ENCODE measurements around the gene ARRB2.
"Not testable (repeated sequence)": the region's sequence is repeated elsewhere in the genome, so short reads cannot be mapped to it uniquely, and the experiment has no call there.

ARRB2 gene

DNA sequence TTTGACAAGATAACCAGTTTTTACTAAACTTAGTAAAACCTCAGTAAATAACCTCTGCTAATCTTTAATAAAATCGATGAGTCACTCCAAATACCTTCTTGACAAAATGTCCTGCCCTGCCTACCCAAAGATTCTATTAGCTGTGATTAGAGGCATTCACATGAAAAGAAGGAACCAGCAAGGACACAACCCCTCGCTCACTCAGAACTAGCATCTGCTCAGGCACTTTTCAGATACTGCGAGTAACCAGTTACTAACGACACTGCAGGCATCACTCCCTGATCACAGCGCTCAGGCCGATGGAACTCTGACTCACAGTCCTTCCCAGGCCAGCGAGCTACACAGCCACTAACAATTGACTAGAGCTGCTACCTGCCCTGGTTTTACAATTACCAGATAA is 30.8 kb upstream of the ARRB2 start:
- Histone ChIP-seq H3K9ac (ENCODE audit: low read depth, low read length) (no peak overlapping the region), H3K36me3 (ENCODE audit: insufficient read depth, low read length) (peaks cover 31% of the 10 kb centered on the region), H3K4me1 (ENCODE audit: insufficient read depth, low read length) (no peaks in the 10 kb centered on the region), H3K9me3 (ENCODE audit: control insufficient read depth, insufficient read depth, low read length) (no peaks in the 10 kb centered on the region)

DNA sequence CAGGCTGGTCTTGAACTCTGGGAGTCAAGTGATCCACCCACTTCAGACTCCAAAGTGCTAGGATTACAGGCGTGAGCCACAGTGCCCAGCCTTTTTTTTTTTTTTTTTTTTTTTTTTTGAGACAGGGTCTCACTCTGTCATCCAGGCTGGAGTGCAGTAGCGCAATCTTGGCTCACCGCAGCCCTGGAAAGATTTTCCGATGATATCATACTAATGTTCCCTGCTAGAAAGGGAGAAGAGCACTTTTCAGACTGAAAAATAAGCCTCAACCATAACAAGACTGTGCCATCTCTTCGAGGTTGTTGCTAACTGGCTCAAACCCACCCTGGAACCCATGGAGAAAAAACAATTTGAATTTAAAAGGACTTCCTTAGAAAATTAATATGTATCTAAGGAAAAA is 26.7 kb upstream of the ARRB2 start:
- peaks cover 16% of the 10 kb centered on the region; the same call in 1 of the 2 replicates for H3K36me3 ChIP-seq (ENCODE audit: insufficient read depth, low read length)
- H3K9ac ChIP-seq (ENCODE audit: low read depth, low read length); H3K4me1 ChIP-seq (ENCODE audit: insufficient read depth, low read length); H3K9me3 ChIP-seq (ENCODE audit: control insufficient read depth, insufficient read depth, low read length): not testable (repeated sequence)

DNA sequence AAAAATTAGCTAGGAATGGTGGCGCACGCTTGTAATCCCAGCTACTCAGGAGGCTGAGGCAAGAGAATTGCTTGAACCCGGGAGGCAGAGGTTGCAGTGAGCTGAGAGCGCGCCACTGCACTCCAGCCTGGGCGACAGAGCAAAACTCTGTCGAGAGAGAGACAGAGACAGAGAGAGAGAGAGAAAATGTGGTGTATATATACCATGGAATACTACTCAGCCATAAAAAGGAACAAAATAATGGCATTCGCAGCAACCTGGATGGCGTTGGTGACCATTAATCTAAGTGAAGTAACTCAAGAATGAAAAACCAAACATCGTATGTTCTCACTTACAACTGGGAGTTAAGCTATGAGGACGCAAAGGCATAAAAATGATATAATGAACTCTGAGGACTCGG is 20.6 kb upstream of the ARRB2 start:
- H3K9me3 ChIP-seq (ENCODE audit: control insufficient read depth, insufficient read depth, low read length); H3K4me1 ChIP-seq (ENCODE audit: insufficient read depth, low read length); H3K9ac ChIP-seq (ENCODE audit: low read depth, low read length): not testable (repeated sequence)
- H3K36me3 ChIP-seq (ENCODE audit: insufficient read depth, low read length) = peaks cover 11% of the 10 kb centered on the region

DNA sequence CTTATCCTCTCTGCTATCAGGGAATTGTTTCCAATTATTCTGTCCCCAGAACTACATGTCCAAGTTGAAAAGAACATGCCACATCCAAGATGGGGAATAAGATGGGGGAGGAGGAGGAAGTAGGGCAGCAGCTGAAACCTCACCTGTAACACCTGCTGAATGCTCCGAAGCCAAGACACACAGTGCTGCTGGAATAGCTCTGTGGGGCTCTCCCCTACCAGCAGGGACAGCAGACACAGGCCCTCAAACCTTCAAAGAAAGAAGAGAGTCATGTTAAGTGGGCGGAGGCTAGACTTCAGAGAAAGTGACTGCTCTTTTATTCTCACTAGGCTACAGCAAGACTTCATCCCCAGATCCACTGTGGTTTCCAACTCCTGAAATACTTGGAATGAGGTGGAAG is 19.7 kb upstream of the ARRB2 start:
- Histone ChIP-seq H3K9ac (ENCODE audit: low read depth, low read length) (no peak overlapping the region), H3K9me3 (ENCODE audit: control insufficient read depth, insufficient read depth, low read length) (no peaks in the 10 kb centered on the region), H3K4me1 (ENCODE audit: insufficient read depth, low read length) (no peaks in the 10 kb centered on the region), H3K36me3 (ENCODE audit: insufficient read depth, low read length) (peaks cover 11% of the 10 kb centered on the region)

DNA sequence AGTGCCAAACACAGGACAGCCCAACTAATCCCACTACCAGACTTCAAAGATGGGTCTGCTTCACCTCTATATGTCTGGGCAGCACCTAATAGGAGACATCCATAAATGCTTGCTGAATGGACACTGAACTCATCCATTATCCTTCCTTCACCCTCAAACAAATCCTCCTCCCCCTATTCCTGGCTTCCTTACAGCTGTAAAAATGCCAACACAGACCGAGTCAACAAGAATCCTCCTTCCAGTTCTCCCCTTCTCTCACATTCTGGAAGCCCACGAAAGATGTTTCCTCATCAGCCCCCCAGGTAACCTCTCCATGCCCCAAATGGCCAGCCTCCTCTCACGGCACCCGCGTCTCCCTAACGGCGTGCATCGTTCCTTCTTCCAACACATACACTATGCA is 18.7 kb upstream of the ARRB2 start:
- Histone ChIP-seq H3K4me1 (ENCODE audit: insufficient read depth, low read length) (no peaks in the 10 kb centered on the region), H3K9me3 (ENCODE audit: control insufficient read depth, insufficient read depth, low read length) (no peaks in the 10 kb centered on the region), H3K36me3 (ENCODE audit: insufficient read depth, low read length) (peaks cover 9% of the 10 kb centered on the region)

GRCh38 chr17:4693416-4693815 is 17.0 kb upstream of the ARRB2 start:
- Histone ChIP-seq H3K36me3 (ENCODE audit: insufficient read depth, low read length) (peaks cover 12% of the 10 kb centered on the region), H3K9ac (ENCODE audit: low read depth, low read length) (no peak overlapping the region), H3K4me1 (ENCODE audit: insufficient read depth, low read length) (no peaks in the 10 kb centered on the region), H3K9me3 (ENCODE audit: control insufficient read depth, insufficient read depth, low read length) (no peaks in the 10 kb centered on the region)

More for the DNA sequence above, 18.7 kb upstream of the ARRB2 start:
- no peak overlapping the region for H3K9ac ChIP-seq (ENCODE audit: low read depth, low read length)

DNA sequence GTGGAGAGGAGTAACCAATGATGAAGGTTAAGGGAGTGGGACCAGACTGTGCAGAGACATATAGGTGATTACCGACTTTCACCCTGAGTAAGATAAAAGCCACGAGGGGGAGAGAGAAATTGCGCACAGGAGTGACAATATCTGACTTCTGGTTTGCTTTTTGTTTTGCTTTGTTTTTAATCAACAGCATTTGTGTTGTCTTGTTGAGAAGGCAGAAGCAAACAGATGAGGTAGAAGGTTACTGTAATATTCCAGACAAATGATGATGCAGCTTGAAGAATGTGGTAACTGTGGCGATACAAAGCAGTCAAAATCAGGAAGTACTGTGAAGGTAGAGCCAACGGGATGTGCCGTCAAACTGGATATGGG is 14.0 kb upstream of the ARRB2 start:
- no peaks in the 10 kb centered on the region for H3K4me1 ChIP-seq (ENCODE audit: insufficient read depth, low read length)
- no peaks in the 10 kb centered on the region for H3K9me3 ChIP-seq (ENCODE audit: control insufficient read depth, insufficient read depth, low read length)
- no peak overlapping the region for H3K9ac ChIP-seq (ENCODE audit: low read depth, low read length)
- H3K36me3 ChIP-seq (ENCODE audit: insufficient read depth, low read length) = peaks cover 4% of the 10 kb centered on the region; the same call in 1 of the 2 replicates

DNA sequence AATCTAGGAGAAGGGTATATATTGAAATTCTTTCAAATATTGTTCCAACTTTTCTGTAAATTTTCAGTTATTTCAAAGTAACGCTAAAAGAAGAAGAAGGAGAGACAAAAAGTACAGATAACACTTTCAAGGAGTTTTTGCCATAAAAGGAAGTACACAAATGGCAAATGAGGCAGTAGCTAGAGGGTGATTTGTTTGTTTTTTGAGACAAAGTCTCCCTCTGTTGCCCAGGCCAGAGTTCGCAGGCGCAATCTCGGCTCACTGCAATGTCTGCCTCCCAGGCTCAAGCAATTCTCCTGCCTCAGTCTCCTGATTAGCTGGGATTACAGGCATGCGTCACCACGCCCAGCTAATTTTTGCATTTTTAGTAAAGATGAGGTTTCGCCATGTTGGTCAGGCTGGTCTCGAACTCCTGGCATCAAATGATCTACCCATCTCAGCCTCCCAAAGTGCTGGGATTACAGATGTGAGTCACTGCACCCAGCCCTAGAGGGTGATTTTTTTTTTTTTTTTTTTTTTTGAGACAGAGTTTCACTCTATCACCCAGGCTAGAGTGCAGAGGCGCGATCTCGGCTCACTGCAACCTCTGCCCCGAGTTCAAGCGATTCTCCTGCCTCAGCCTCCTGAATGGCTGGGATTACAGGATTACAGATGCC is 10.9 kb upstream of the ARRB2 start:
- H3K4me1 ChIP-seq (ENCODE audit: insufficient read depth, low read length); H3K36me3 ChIP-seq (ENCODE audit: insufficient read depth, low read length); H3K9ac ChIP-seq (ENCODE audit: low read depth, low read length); H3K9me3 ChIP-seq (ENCODE audit: control insufficient read depth, insufficient read depth, low read length): not testable (repeated sequence)

DNA sequence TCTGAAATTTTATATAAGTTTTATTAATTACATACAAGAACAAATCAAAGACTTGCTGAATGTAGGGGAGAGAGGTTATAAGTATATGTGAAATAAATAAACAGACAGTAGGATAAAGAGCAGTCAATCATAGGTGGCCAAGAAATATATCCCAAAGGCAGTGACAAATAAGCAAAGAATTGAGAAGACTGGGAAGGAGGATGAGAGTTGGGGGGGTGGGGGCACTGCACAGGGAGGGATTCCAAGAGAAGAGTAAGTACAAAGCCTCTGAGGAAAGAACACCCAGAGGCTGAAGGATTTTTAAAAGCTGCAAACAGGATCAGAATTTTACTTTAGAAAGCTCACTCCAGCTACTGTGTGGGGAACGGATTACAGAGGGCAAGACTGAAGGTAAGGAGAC is 9.3 kb upstream of the ARRB2 start:
- peaks cover 15% of the 10 kb centered on the region for H3K4me1 ChIP-seq (ENCODE audit: insufficient read depth, low read length)
- H3K36me3 ChIP-seq (ENCODE audit: insufficient read depth, low read length) = peaks cover 4% of the 10 kb centered on the region
- H3K9me3 ChIP-seq (ENCODE audit: control insufficient read depth, insufficient read depth, low read length) = no peaks in the 10 kb centered on the region
- no peak overlapping the region for H3K9ac ChIP-seq (ENCODE audit: low read depth, low read length)

- Histone ChIP-seq H3K36me3 (ENCODE audit: insufficient read depth, low read length) (no peaks in the 10 kb centered on the region; the same call in none of the 2 replicates), H3K9me3 (ENCODE audit: control insufficient read depth, insufficient read depth, low read length) (no peaks in the 10 kb centered on the region), H3K4me1 (ENCODE audit: insufficient read depth, low read length) (peaks cover 18% of the 10 kb centered on the region), H3K9ac (ENCODE audit: low read depth, low read length) (peak overlapping the region; percentile 94)
Measured at GRCh38 chr17:4703330-4703691, 7.1 kb upstream of the ARRB2 start.

- H3K9me3 ChIP-seq (ENCODE audit: control insufficient read depth, insufficient read depth, low read length); H3K36me3 ChIP-seq (ENCODE audit: insufficient read depth, low read length): not testable (repeated sequence)
- H3K9ac ChIP-seq (ENCODE audit: low read depth, low read length) = peak overlapping the region; percentile 94
- H3K4me1 ChIP-seq (ENCODE audit: insufficient read depth, low read length) = peaks cover 18% of the 10 kb centered on the region
Measured at GRCh38 chr17:4704574-4704907, 5.9 kb upstream of the ARRB2 start.

DNA sequence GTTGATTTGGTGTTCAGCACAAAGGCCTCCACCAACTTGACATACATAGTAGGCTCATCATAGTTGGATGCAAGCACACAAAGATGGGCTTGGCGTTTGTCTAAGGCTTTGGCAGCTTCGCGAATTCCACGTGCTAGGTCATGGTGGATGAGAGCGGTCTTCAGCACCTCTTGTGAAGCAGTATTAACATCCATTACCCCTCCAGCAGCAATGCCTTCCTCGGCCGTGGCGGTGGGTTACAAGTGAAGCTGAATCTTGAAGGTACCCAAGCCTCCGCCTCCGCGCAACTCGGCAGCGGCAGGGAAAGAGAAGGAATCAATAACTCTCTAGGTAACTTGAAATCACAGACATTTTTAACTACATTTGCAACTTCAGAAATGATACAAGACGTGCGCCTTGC is 5.4 kb upstream of the ARRB2 start:
- H3K4me1 ChIP-seq (ENCODE audit: insufficient read depth, low read length) = peaks cover 18% of the 10 kb centered on the region

DNA sequence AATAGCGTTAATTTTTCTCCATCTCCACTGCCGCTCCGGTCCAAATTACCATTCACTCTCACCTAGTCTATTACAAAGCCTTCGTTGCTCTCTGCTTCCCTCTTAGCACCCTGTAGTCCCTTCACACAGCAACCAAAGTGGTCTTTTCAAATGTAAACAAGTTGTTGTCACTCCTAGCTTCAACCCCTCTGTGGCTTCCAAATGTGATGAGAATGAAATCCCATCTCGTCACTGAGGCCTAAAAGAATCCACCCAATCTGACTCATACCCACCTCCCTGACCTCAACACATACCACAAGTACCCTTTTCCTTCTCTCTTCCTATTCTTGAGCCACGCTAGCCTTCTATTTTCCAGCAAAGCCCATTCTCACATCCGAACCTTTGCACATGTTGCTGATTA is 4.3 kb upstream of the ARRB2 start:
- Histone ChIP-seq H3K36me3 (ENCODE audit: insufficient read depth, low read length) (no peaks in the 10 kb centered on the region; the same call in 1 of the 2 replicates), H3K9me3 (ENCODE audit: control insufficient read depth, insufficient read depth, low read length) (no peaks in the 10 kb centered on the region), H3K4me1 (ENCODE audit: insufficient read depth, low read length) (peaks cover 18% of the 10 kb centered on the region), H3K9ac (ENCODE audit: low read depth, low read length) (no peak overlapping the region)

More for the DNA sequence above, 5.4 kb upstream of the ARRB2 start:
- no peaks in the 10 kb centered on the region; the same call in 1 of the 2 replicates for H3K36me3 ChIP-seq (ENCODE audit: insufficient read depth, low read length)
- no peaks in the 10 kb centered on the region for H3K9me3 ChIP-seq (ENCODE audit: control insufficient read depth, insufficient read depth, low read length)
- peak overlapping the region; percentile 94; the same call in 1 of the 2 replicates for H3K9ac ChIP-seq (ENCODE audit: low read depth, low read length)

GRCh38 chr17:4708436-4708835 is 2.0 kb upstream of the ARRB2 start:
- Histone ChIP-seq H3K9ac (ENCODE audit: low read depth, low read length) (no peak overlapping the region; the same call in 1 of the 2 replicates), H3K4me1 (ENCODE audit: insufficient read depth, low read length) (peaks cover 12% of the 10 kb centered on the region), H3K9me3 (ENCODE audit: control insufficient read depth, insufficient read depth, low read length) (no peaks in the 10 kb centered on the region), H3K36me3 (ENCODE audit: insufficient read depth, low read length) (no peaks in the 10 kb centered on the region)

DNA sequence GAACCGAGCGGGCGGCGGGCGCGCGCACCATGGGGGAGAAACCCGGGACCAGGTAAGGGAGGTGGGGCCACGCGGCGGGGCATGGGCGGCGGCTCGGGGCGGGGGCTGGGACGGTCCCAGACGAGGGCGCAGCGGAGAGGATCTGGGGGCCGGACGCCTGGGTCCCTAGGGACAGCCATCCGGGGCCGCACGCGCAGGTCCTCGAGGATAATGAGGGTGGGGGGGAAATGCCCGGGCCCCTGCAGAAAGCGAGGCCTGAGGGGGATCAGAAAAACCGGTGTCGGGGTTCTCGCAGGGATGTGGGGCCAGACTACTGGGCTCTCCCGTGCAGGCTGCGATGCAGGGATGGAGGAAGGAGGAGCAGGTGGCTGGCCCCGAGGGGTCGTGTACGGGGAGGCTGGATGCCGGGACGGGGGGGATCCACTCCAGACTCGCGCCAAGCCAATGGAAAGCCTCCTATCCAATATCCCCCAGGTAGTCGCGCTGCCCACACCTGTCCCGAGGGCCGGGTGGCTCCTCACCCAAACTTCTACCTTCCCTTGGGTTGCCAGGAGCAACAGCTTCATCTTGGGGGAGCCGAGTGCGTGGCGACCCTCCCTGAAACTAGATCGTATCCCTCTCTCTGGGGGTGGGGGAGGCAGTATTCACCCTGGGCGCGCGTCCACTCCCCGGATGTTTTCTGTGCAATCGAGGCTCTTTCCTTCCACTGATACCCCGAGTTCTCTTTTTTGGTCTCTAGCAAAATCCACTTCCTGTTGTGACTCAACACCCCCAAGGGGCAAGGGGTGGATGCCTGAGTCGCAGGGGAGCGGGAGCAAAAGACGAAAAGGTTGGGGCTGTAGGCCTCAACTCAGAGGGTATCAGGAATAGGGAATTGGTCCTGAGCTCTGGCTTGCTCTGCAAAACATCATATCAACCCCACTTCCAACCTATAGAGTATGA is 532 bp downstream of the ARRB2 start:
- H3K36me3 ChIP-seq (ENCODE audit: insufficient read depth, low read length) = no peaks in the 10 kb centered on the region
- no peaks in the 10 kb centered on the region for H3K9me3 ChIP-seq (ENCODE audit: control insufficient read depth, insufficient read depth, low read length)
- peak overlapping the region; percentile 59 for H3K9ac ChIP-seq (ENCODE audit: low read depth, low read length)
- peaks cover 5% of the 10 kb centered on the region for H3K4me1 ChIP-seq (ENCODE audit: insufficient read depth, low read length)

Data from ES-I3 (cell line).